Mucosa of descending colon (tissue), 3 donors: ENCODE measurements around the gene PUSL1. TPM values are rescaled to one million over a fixed set of nuclear protein-coding genes. Genes with fewer than 3 reads are reported as not detected.
A peak's percentile ranks its signal among the peaks of the same experiment; 100 is the strongest.

Source experiments
- ATAC-seq: fragments of 200-7000 bp; cut with Tn5 transposase; one replicate; pipeline ENCODE4 v1.9.1; 2020; ENCODE audit warnings: mild to moderate bottlenecking, moderate library complexity
- DNase-seq, 3 donors: peaks; one replicate each; pipeline ENCODE4 v3.0.0-alpha.2; 2020
- H3K36me3 ChIP-seq: fragments of 200-600 bp; one replicate; pipeline ENCODE4 v1.8.0; 2021; ENCODE audit warnings: low read depth, mild to moderate bottlenecking
- H3K4me1 ChIP-seq: fragments of 200-600 bp; one replicate; pipeline ENCODE4 v1.8.0; 2021; ENCODE audit warnings: low read depth, mild to moderate bottlenecking
- H3K4me3 ChIP-seq: fragments of 200-600 bp; one replicate; pipeline ENCODE4 v1.8.0; 2021; ENCODE audit warnings: mild to moderate bottlenecking
- H3K9me3 ChIP-seq: fragments of 200-600 bp; one replicate; pipeline ENCODE4 v1.8.0; 2021; ENCODE audit warnings: mild to moderate bottlenecking
- intact Hi-C, 2 donors: fragments of 100-400 bp; cut with DNase I in 1 of 2; cut with micrococcal nuclease in 1 of 2; formaldehyde crosslinking; loops; one replicate each; pipeline versions ENCODE4 v1.11.0 to v1.11.1; 2022; cut with DNase I, micrococcal nuclease
- total RNA-seq, 3 donors: library from RNA; stranded (reverse); fragmentation: NEBNext Ultra II Directional in 2 of 3; extraction: Animal tissue kit (Norgen Biotek cat#: 25700) in 2 of 3; gene quantifications; one replicate each; pipeline versions ENCODE4 v1.2.1 to v1.2.4, GENCODE V29; 2021 to 2023
- TF ChIP-seq, protein P1 (sequence below): fragments of 200-600 bp; IDR thresholded peaks from one replicate; pipeline ENCODE4 v1.8.0; 2022; ENCODE audit warnings: antibody characterized with exemption, mild to moderate bottlenecking
- donor health status: DM: no; HTN: no; CAD: no; lungs with moderate emphysema.
- donor health status: DM: no; HTN: no; CAD: no.
- donor health status: DM: no; HTN: yes; CAD: no.

PUSL1 gene
- total RNA-seq, 3 donors from 2014 or later, result 12.4 to 15.9 (median 15.4) TPM

DNA sequence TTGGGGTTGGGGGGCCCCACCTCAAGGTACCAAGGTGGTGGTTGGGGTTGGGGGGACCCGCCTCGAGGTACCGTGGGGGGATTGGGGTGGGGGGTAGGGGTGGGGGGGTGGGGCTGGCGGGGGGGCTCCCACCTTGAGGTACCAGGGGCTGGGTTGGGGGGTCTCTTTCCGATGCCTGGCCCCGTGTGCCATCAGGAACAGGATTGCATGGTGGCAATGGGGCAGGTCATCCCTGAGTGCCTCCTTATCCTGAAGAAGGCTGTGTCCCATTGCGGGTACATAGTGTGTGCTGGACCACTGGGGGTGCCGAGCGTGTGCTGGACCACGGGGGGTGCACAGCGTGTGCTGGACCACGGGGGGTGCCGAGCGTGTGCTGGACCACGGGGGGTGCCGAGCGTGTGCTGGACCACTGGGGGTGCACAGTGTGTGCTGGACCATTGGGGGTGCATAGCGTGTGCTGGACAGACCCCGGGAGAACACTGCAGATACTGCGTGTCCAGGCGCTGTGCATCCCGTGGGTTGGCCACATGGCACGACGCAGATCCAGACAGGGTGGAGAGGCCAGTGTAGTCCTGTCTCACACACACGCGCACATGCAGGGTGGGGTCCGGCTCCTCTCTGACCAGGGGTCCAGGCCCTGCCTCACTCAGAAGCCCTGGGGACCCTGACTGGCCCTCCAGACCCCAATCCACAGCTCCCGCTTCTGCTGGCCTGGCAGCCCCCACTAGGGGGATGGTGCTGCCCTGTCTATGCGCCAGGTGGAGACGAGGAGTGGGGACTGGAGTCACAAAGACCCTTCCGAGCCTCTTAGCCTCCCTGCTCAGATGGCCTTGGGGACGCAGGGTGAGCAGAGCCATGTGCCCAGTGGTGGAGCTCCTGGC lies 23.9 kb upstream of the PUSL1 start:
- DNase-seq (no peak), ATAC-seq (no peak)
- Histone ChIP-seq H3K36me3 (no peaks in the 10 kb centered on the region), H3K9me3 (no peaks in the 10 kb centered on the region), H3K4me1 (peaks cover 18% of the 10 kb centered on the region), H3K4me3 (no peak overlapping the region)
- TF ChIP-seq, protein P1, sequence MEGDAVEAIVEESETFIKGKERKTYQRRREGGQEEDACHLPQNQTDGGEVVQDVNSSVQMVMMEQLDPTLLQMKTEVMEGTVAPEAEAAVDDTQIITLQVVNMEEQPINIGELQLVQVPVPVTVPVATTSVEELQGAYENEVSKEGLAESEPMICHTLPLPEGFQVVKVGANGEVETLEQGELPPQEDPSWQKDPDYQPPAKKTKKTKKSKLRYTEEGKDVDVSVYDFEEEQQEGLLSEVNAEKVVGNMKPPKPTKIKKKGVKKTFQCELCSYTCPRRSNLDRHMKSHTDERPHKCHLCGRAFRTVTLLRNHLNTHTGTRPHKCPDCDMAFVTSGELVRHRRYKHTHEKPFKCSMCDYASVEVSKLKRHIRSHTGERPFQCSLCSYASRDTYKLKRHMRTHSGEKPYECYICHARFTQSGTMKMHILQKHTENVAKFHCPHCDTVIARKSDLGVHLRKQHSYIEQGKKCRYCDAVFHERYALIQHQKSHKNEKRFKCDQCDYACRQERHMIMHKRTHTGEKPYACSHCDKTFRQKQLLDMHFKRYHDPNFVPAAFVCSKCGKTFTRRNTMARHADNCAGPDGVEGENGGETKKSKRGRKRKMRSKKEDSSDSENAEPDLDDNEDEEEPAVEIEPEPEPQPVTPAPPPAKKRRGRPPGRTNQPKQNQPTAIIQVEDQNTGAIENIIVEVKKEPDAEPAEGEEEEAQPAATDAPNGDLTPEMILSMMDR, result no peak
- intact Hi-C loops, result no loop called here

GRCh38 chr1:1285102-1285571 lies 23.3 kb upstream of the PUSL1 start:
- Histone ChIP-seq H3K9me3 (no peaks in the 10 kb centered on the region), H3K36me3 (no peaks in the 10 kb centered on the region), H3K4me3 (no peak overlapping the region), H3K4me1 (peaks cover 18% of the 10 kb centered on the region)
- intact Hi-C loops, result no loop called here
- DNase-seq (peak in 1 of 3 donors; percentile 47), ATAC-seq (no peak)
- TF ChIP-seq, protein P1, result no peak

- DNase-seq (peak in 2 of 3 donors; percentile 45 to 62), ATAC-seq (peak; percentile 36)
- TF ChIP-seq, protein P1, result no peak
- Histone ChIP-seq H3K36me3 (no peaks in the 10 kb centered on the region), H3K9me3 (no peaks in the 10 kb centered on the region), H3K4me3 (no peak overlapping the region), H3K4me1 (peaks cover 18% of the 10 kb centered on the region)
- intact Hi-C loops, result no loop called here
Measured at GRCh38 chr1:1285611-1286311, 22.6 kb upstream of the PUSL1 start.

- Histone ChIP-seq H3K4me3 (no peak overlapping the region), H3K36me3 (no peaks in the 10 kb centered on the region), H3K9me3 (no peaks in the 10 kb centered on the region), H3K4me1 (peaks cover 20% of the 10 kb centered on the region)
- intact Hi-C loops, result no loop called here
- TF ChIP-seq, protein P1, result no peak
- ATAC-seq, result no peak
- peak in 1 of 3 donors; percentile 47 for DNase-seq
Measured at GRCh38 chr1:1286313-1287261, 21.8 kb upstream of the PUSL1 start.
